A549 treated with Mapracorat at 1 μM for 4 hours (cell line): ENCODE data around the gene FBXO36. TPM values are rescaled to one million over a fixed set of nuclear protein-coding genes. Genes with fewer than 3 reads are reported as not detected.

Experiments
- total RNA-seq: library from RNA; stranded (reverse); fragments of 200-300 nt; extraction: Qiagen RNA extraction; gene quantifications from 5 replicates; pipeline ENCODE4 v1.2.3, GENCODE V29; 2022

Gene FBXO36
- 0.83 to 1.7 TPM (median 1.4 TPM) in 5 replicates for total RNA-seq

DNA sequence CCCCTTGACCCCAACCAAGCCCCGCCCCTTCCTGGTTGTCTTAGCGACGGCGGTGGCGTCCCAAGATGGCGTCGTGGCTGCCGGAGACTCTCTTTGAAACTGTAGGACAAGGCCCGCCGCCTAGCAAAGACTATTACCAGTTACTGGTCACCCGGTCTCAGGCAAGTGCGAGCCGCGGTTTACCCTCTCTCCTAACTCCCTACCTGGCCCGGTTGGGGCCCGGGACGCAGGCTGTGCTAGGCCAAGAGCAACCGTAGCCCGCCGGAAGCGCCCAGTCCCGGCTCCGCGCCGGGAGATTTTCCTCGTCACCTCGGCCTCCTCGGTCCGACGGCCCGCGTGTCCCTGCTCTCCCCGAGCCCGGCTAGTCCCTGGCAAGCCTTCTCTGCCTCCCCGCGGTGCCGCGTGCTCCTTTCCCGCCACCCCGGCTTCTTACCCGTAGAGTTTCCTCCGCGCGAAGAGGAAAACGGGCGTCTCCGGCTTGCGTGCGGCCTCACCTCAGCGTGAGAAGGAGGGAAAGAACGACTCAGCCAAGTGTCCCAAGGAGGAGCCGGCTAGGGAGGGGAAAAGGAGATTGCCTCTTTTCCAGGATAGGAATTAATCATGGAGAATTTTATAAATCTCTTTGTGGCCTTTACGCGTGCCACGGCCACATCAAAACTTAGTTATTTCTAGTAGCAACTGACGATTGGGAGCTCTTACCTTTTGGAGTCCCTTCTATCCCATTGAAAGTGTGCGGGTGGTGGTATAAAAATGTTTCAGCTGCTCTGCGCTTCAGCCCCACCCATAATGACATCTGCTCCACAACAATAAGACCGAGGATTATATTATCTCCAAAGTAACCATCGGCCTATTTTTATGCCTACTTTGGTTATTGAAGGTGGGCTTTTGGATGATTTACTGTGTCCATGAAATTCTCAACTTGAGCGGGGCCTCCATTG, at the start of gene FBXO36:
Gene FBXO36, plus strand, starts transcription at position 55 of the 938 bp plus-strand sequence. Its CDS starts 11 bp downstream, at position 66.

GRCh38 chr2:229921892-229922448, 333 bp upstream of the FBXO36 start, which contains the start of gene TRIP12:
Gene TRIP12, minus strand, starts transcription at chr2:229922009. Its CDS starts 41,930 bp downstream, at chr2:229880079.

Other genes with a start within 250 kb of the FBXO36 start
- gene DNER, start 207.9 kb upstream of the FBXO36 start, total RNA-seq, result 9.6 to 12.2 TPM (median 10.8 TPM) in 5 replicates
- 75.0 to 110 TPM (median 94.3 TPM) in 5 replicates for gene TRIP12, start 494 bp upstream of the FBXO36 start, total RNA-seq
- 0.64 to 1.2 TPM (median 0.88 TPM) in 5 replicates for gene SLC16A14, start 146.4 kb downstream of the FBXO36 start, total RNA-seq